Activated CD4-positive, alpha-beta T cell treated with anti-CD3 and anti-CD28 coated beads, Interleukin-10, Interleukin-2, amounts not matched to agents 100 ng/mL and 50 ng/mL, durations not matched to agents 16 hours and 8 hours (primary cell): Measurements from ENCODE around the gene DVL3.
"Not testable (repeated sequence)": the region's sequence is repeated elsewhere in the genome, so short reads cannot be mapped to it uniquely, and the experiment has no call there.

ENCODE experiments used
- DNase-seq: peaks from one replicate; pipeline ENCODE4 v3.0.0-alpha.2; 2020

DVL3 gene

DNA sequence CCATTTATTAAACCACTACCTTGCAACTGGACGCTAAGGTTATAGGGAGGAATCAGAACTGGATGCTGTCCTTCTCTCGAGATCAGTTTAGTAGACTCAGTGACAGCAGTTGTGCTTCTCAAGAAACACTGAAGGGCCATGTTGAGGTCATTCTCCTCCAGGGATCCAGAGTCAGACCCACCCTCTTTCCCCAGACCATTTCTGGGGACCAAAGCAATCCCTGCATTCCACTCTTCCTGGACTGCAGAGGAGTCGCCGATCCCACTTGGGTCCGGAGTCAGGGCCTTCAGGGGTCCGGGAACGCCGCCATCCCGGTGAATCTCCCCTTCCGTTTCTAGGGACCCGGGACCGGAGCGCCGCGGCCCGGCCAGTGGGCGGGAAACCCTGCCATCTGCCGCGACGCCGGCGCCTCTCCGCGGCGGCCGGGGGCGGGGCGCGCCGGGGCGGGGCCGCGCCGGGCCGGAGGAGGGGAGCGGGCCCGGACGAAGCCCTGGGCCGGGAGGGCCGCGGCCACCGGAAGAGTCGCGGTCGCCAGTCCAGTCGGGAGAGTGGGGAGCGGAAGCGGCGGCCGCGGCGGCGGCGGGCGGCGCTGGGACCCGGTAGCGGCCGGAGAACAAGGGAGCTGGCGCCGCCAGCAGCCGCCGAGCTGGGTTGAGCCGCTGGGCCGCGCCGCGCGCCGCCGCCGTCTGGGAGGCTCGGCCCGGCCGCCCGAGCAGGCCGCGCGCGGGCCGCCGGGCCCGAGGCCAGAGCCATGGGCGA is at the start of gene DVL3:
TSS of gene DVL3 (plus strand) at position 493 of the 759 bp plus-strand sequence. CDS start at position 752, 259 bp downstream.
- peak; percentile 57 for DNase-seq

DNA sequence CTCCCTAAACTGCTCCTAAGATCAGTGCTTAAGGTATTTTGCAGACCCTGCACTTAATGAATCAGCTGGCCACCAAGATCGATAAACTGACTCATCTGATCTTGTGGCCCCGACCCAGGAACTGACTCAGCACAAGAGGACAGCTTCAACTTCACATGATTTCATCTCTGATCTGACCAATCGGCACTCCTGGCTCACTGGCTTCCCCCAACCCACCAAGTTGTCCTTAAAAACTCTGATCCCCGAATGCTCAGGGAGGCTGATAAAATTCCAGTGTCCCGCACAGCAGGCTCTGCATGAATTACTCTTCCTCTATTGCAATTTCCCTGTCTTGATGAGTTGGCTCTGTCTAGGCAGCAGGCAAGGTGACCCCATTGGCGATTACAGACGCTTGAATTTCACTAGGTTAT is 44.9 kb upstream of the DVL3 start:
- peak; percentile 35 for DNase-seq

DNA sequence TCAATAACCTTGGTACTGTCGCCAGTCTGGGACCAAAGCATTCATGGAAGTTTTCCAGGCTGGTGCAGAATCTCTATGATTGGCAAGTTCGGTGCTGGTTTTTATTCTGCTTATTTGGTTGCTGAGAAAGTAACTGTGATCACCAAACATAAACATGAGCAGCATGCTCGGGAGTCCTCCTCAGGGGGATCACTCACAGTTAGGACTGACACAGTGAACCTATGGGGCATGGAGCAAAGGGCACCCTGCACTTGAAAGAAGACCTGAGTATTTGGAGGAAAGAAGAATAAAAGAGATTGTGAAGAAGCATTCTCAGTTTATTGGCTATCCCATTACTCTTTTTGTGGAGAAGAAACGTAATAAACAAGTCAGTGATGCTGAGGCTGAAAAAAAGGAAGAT is 39.2 kb upstream of the DVL3 start:
- no peak for DNase-seq

DNA sequence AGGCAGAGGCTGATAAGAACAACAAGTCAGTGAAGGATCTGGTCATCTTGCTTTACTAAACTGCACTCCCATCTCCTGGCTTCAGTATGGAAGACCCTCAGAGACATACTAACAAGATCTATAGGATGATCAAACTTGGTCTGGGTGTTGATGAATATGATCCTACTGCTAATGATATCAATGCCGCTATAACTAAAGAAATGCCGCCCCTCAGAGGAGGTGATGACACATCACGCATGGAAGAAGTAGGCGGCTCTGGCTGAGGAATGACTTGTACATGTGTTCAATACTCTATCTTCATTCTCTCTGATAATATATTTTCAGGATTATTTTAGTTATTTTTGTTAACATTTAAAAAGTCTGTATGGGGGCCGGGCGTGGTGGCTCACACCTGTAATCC is 37.5 kb upstream of the DVL3 start:
- DNase-seq, result no peak

DNA sequence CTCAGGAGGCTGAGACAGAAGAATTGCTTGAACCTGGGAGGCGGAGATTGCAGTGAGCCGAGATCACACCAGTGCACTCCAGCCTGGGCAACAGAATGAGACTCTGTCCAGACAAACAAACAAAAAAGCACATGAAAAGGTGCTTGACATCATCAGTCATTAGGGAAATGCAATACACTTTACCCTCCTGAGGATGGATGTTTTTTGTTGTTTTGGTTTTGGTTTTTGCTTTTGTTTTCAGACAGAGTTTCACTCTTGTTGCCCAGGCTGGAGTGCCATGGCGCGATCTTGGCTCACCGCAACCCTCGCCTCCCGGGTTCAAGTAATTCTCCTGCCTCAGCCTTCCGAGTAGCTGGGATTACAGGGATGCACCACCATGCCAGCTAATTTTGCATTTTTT is 34.1 kb upstream of the DVL3 start:
- DNase-seq, result not testable (repeated sequence)

DNA sequence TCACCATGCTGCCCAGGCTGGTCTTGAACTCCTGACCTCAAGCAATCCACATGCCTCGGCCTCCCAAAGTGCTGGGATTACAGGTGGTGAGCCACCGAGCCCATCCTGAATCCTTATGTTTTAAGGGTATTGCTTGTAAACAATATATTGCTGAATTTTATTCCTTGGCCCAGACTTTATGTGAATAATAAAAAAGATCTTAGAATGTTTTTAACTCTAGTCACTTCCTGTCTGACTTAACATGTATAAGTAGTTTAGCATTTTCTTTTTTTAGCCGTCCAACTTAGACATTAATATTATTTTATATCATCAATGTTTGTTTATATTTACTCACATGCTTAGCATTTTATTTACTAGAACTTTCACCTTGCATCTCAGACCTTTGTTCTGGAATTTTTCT is 29.2 kb upstream of the DVL3 start:
- no peak for DNase-seq

DNA sequence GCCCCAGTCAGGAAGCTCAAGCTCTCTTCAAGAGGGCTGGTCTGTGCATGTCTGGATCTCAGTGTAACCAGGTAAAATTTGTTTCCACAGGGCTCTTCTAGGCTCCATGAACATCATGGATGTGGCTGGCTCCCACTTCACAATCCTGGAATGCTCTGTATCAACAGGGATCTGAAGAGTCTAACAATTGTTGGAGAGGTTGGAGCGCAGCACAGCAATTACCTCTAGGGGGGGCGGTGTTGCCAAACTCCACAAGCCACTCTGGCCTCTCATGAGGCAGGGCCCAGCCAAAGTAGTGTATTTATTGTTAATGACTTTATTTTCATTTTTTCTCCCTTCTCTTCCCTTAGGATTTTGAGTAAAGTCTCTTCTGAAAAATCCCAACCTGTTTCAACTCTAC is 26.2 kb upstream of the DVL3 start:
- DNase-seq, result peak; percentile 26

DNA sequence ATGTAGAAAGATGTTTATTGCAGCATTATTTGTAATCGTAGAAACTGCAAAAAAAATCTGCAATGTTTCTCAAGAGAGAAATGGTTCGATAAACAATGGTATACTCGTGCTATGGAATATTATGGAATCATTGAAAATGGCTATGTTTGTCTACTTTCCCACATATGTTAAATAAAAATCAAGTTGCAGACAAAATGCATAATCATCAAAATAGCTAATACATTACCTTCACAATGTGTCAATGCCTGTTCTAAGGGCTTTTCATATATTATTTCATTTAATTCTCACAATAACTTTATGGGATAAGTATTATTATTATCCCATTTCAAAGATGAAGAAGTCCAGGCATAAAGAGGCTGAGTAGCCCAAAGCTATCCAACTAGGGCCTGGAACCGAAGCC is 22.2 kb upstream of the DVL3 start:
- no peak for DNase-seq

DNA sequence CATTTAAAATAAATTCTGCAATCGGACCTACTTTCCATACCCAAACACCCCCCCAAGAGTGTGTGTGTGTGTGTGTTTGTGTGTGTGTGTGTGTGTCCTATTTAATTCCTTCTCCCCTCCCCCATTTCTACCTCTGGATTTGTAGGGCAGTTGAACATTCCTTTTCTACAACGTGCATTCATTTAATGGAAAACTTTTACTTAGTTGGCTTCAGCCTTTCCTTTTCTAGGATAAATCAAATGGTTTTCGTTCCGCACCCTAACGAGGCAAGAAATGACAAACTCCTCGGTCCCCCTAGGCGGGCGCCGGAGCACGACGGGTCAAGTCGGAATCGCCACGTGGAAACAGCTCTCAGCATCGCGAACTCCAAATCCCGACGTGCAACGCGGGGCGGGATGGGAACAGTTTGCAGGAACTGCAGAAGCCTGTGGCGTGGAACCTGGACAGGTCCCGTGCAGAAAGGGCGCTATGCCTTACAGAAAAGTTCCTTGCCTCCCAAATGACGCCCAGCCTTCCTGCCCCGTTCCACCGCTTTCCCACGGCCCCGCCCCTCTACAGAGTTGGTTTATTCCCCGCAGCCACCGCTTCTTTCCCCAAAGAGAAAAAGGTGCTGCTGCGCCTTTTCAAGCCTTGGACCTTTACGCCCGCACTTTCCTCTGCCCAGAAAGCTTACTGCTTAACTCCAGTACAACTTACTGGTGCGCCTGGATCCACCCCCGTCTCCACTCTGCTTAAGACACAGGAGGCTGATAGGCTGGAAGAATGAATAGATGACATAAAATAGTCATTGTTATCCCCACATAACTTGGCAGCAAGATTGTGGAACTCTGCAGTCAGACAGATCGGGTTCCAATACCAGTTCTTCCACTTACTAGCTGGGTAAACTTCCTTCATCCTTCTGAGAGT is 21.1 kb upstream of the DVL3 start:
- DNase-seq, result peak; percentile 75

DNA sequence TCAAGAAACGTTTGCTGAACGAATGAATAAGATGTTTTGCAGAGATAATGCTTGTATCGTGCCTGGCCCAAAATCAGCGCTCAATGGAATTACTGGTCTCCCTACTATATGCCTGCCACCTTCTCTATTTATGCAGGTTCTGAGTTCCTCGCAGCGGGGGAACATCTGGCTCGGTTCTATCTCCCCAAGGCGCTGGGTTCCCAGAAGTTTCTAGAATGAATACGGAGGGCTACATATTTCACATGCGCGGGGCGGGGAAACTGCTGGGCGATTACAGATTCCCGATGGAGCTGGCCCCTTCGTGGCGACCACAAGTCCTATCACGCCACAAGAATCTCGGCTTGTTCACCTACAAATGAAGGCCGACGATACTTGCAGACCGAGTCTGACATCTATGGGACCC is 20.4 kb upstream of the DVL3 start:
- no peak for DNase-seq

DNA sequence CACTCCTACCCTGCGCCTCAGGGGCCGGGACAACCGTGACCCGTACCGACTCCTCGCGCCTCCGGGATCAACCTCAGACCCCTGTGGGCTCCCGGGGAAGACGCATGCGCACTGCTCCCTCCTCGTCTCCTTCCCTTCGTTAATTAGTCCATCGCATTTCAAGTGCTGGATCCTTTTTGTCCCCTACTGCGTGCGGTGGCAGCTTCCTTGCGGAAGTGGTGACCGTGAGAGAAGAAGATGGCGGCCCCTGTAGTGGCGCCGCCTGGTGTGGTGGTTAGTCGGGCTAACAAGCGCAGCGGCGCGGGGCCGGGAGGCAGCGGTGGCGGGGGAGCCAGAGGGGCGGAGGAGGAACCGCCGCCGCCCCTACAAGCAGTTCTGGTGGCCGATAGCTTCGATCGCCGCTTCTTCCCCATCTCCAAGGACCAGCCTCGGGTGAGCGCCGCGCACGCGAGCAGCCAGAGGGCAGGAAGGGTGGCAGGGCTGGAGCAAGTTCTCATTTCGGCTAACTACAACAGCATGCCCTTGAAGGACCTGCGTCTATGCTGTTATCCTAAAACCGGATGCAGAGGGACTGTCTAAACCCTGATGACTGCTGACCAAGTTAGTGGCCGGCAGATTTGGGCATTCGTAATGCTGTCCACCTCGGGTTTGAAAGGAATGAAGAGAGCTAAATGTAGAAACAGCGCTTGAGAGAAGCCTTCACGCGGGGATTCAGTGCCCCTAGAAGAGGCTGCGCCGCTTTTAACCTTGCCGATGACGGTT is 19.8 kb upstream of the DVL3 start, which contains the start of gene EIF2B5:
TSS of gene EIF2B5 (plus strand) at position 210 of the 762 bp plus-strand sequence. CDS start at position 238, 28 bp downstream.
- peak; percentile 94 for DNase-seq

DNA sequence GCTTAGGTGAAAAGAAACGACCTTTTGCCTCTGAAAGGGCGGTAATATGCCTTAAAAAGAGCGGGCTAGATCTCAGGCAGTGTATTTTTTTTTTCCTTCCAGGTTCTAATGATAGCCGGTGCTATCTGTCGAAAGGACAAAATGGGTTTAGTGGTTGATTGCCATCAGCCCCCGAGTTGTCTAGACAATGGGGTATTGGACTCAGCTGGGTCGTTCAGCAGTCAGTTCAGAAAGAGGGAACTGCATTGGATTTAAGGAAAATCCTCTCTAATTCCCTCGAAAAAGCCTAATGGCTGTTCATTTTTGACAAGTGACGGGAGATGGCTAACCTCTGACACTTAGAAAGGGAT is 19.3 kb upstream of the DVL3 start:
- DNase-seq, result no peak

DNA sequence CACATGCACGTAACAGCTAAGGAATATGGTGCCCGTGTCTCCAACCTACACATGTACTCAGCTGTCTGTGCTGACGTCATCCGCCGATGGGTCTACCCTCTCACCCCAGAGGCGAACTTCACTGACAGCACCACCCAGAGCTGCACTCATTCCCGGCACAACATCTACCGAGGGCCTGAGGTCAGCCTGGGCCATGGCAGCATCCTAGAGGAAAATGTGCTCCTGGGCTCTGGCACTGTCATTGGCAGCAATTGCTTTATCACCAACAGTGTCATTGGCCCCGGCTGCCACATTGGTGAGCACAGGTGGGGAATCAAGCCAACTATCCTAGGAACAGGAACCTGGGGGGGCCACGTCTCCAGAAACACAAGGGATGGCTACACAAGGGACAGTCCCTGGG is 14.7 kb upstream of the DVL3 start:
- DNase-seq, result no peak

DNA sequence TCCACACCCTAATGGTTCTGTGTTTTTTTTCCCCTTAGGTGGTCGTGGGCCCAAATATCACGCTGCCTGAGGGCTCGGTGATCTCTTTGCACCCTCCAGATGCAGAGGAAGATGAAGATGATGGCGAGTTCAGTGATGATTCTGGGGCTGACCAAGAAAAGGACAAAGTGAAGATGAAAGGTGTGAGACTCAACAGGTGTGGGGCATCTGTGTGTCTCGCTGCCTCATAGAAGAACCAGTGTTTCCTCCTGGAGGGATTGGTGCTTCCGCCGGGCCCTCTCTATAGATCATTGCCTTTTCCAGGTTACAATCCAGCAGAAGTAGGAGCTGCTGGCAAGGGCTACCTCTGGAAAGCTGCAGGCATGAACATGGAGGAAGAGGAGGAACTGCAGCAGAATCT is 13.0 kb upstream of the DVL3 start:
- no peak for DNase-seq

DNA sequence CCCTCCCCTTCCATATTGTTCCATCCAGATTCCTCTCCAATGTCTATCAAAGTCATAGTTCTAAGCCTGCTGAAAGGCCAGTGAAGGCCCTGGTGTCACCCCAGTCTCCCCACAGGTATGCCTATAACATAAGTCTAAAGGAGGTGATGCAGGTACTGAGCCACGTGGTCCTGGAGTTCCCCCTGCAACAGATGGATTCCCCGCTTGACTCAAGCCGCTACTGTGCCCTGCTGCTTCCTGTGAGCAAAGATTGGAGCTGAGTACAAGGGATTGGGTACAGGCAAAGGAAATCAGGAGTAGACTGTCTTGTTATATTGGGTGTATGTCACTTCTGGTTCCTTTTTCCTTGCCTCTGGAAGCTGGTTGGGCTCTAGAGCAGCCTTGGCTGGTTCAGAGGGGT is 11.8 kb upstream of the DVL3 start:
- DNase-seq, result no peak

DNA sequence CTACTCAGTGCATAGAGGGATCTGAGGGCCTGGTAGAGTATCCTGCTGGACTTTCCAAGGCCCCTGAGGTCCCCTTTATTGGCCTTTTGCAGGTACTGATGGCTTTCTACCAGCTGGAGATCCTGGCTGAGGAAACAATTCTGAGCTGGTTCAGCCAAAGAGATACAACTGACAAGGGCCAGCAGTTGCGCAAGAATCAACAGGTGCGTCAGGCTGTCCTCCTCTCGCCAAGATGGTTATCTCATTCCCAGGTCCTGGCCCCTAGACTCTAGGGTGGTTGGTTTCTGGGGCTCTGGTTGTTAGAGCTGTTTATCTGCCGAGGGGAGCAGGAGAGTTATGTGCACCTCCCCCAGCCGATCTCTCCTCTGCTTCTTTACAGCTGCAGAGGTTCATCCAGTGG is 10.7 kb upstream of the DVL3 start:
- no peak for DNase-seq

DNA sequence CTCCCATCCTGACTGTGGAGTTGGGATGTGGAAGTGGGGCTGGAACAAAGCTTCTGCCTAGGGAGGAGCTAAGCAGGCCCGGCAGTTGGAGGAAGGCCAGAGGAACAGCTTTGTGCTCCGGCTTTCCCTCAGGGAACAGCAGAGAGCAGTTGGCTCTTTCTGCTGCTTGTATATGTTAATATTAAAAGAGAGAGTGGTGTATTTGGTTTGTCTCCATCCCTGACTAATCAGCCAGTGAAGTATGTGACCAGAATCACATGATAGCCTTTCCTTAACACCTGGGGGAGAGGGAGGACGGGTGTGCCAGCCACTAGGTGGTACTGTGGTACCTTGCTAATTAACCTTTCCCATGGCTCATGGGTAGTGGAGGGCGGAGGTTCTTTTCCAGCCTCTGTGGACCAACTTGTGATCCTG is 10.1 kb upstream of the DVL3 start:
- DNase-seq, result peak; percentile 28

DNA sequence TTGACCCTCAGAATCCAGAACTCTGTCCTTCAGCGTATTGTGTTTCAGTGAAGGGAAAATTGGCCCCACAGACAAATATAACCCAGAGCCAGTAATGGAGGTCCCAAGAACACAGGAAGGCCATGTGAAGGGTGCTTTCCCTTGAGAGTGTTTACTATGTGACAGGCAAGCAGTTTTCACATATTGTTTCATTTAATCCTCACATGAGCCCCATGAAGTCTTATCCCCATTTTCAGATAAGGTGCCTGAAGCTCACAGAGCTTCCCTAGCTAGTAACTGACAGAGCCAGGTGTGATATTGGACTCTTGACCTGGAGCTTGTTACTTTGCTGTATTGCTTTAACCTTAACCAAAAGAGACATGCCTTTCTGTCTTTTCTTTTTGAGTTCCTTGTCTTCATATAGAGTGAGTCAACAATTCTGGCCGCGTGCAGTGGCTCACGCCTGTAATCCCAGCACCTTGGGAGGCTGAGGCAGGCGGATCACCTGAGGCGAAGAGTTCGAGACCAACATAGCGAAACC is 9.4 kb upstream of the DVL3 start:
- no peak for DNase-seq

DNA sequence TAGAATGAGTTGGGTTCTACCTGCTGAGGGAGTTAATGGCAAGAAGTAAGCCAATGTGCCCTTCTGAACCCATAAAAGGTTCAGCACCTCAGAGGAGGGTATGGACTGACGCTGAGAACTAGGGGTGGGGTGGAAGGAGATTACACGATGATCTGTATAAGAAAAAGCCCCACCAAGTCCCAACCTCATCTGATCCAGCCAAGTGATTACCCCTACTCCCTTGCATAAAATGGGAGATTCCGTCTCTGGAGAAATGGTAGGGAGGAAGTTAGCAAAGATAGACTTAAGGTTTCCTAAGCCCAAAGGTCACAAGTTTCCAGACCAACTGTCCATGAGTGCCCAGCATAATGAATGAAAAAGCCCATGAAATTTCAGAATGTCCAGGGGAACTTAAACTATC is 7.1 kb upstream of the DVL3 start:
- no peak for DNase-seq

DNA sequence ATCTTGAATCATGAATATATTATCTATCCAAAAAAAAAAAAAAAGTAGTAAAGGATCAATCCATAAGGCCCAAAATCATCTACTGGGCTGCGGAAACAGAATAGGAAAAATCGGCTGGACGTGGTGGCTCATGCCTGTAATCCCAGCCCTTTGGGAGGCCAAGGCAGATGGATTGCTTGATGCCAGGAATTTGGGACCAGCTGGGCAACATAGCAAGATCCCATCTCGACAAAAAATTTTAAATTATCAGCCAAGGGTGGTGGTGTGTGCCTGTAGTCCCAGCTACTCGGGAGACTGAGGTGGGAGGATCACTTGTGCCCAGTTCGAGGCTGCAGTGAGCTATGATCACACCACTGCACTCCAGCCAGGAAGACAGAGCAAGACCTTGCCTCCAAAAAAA is 6.1 kb upstream of the DVL3 start:
- no peak for DNase-seq

DNA sequence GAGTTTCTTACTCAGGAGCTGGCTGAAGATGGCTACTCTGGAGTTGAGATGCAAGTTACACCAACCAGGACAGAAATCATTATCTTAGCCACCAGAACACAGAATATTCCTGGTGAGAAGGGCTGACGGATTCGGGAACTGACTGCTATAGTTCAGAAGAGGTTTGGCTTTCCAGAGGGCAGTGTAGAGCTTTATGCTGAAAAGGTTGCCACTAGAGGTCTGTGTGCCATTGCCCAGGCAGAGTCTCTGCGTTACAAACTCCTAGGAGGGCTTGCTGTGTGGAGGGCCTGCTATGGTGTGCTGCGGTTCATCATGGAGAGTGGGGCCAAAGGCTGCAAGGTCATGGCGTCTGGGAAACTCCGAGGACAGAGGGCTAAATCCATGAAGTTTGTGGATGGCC is 5.4 kb upstream of the DVL3 start:
- DNase-seq, result not testable (repeated sequence)

DNA sequence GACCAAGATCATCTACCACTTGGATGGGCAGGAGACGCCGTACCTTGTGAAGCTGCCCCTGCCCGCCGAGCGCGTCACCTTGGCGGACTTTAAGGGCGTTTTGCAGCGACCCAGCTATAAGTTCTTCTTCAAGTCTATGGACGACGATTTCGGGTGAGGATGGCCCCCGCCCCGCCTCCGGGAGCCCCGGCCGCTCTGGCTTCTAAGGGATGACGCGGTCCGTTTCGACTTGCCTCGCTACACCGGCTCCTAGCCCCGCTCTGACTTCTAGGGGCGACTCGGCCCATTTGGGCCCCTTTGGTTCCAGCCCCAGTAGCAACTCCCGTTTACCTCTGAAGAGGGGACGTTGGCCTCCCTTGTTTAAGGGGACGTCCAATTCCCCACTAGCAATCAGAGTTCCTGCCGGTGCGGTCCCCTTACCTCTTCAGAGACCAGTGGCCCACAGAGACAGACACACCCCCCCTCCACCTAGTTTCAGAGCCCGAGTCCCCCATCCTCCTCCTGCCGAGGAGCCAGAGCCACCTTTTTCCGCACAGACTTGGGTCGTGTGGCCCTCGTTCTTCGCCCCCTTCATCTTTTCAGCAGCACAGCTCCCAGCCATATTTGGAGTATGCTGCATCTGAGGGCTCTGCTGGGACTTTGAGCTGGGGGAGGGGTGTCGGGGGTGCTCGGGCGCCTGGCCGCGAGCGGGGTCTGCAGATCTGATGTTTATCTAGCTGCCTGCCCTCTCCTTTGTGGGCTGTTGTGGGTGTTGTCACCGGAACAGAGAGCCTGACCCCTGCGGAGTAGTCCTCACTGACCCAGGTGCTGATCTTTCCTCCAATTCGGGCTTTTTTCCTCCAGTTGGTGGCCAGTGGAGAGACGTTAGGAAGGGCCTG is 706 bp downstream of the DVL3 start:
- peak; percentile 43 for DNase-seq
